Body of pancreas (tissue), 4 donors: ENCODE data around the gene SLC25A29. TPM values are rescaled to one million over a fixed set of nuclear protein-coding genes. Genes with fewer than 3 reads are reported as not detected.

Source experiments
- ATAC-seq: fragments of 150-250 bp; one replicate; pipeline ENCODE4 v1.9.1; 2016
- DNase-seq, 4 donors: peaks; one replicate each; pipeline ENCODE4 v3.0.0-alpha.2; 2019
- H3K27ac ChIP-seq, 4 donors: fragments of 200-600 bp; sonication (generic); 1 replicate in 3 of 4; 2 replicates in 1 of 4; pipeline versions ENCODE4 v1.5.1 to v1.6.1; 2016 to 2019; ENCODE audit warnings: mild to moderate bottlenecking in 1 of 4, mixed read lengths in 1 of 4, moderate library complexity in 1 of 4
- H3K27me3 ChIP-seq, 2 donors: fragments of 200-600 bp; sonication (generic); one replicate each; pipeline ENCODE4 v1.6.0; 2016; ENCODE audit warnings: mild to moderate bottlenecking in 1 of 2
- H3K36me3 ChIP-seq, 2 donors: fragments of 200-600 bp; sonication (generic); replicated peaks in 1 of 2; 2 replicates each; pipeline ENCODE4 v1.5.1; 2016; ENCODE audit warnings: low read depth in 2 of 2; ENCODE audit not compliant: insufficient read depth in 1 of 2
- H3K4me1 ChIP-seq: fragments of 200-600 bp; sonication (generic); one replicate; pipeline ENCODE4 v1.6.0; 2016
- H3K4me3 ChIP-seq, 2 donors: fragments of 200-600 bp; sonication (generic); 1 replicate in 1 of 2; 2 replicates in 1 of 2; pipeline ENCODE4 v1.5.1; 2016 to 2019
- H3K9me3 ChIP-seq, 3 donors: fragments of 200-600 bp; sonication (generic); 1 replicate in 2 of 3; 2 replicates in 1 of 3; pipeline ENCODE4 v1.5.1; 2016
- POLR2A ChIP-seq, 3 donors: fragments of 450-650 bp; IDR thresholded peaks; one replicate each; pipeline ENCODE4 v1.6.1; 2016; ENCODE audit warnings: antibody characterized with exemption in 3 of 3, mild to moderate bottlenecking in 2 of 3
- WGBS, 2 donors: methylation state at CpG; one replicate each; pipeline ENCODE4 v1.1.5; 2017; 5-methylcytosine and 5-hydroxymethylcytosine counted together
- intact Hi-C: fragments of 100-400 bp; cut with DNase I; formaldehyde crosslinking; loops from one replicate; pipeline ENCODE4 v1.15.1; 2023
- total RNA-seq, 2 donors: library from RNA; depleted of rRNA; stranded (reverse); fragments of >200 nt; gene quantifications; one replicate each; pipeline ENCODE4 v1.1.0, GENCODE V29; 2016
- TF ChIP-seq, protein P1 (sequence below), 7 experiments: fragments of 450-650 bp in 4 of 7; fragments of 200-600 bp in 3 of 7; sonication (generic) in 3 of 7; IDR thresholded peaks; one replicate each; pipeline ENCODE4 v1.5.1; 2016 to 2019; ENCODE audit warnings: antibody characterized with exemption in 7 of 7

The SLC25A29 gene
- total RNA-seq, 2 donors from 2014 or later: 25.2 to 63.9 TPM

DNA sequence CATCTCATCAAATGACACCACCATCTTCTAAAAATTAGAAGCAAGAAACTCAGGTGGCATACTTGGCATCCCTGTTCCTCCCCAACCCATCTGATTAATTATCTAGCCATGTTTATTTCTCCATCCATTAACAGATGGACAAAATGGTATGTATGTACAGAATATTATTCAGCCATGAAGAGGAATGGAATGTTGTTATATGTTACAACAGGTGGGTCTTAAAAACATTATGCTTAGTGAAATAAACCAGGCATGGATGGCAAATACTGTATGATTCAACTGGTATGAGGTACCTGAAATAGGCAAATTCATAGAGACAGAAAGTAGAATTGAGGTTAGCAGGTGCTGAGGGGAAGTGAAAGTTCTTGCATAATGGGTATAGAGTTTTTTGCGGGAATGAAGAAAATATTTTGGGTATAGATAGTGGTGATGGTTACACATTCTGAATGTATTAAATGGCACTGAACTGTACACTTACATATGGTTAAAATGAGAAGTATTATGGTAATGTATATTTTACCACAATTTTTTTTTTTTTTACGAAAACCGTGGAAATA is 49.8 kb downstream of the SLC25A29 start:
- no peaks in the 10 kb centered on the region for H3K27me3 ChIP-seq

DNA sequence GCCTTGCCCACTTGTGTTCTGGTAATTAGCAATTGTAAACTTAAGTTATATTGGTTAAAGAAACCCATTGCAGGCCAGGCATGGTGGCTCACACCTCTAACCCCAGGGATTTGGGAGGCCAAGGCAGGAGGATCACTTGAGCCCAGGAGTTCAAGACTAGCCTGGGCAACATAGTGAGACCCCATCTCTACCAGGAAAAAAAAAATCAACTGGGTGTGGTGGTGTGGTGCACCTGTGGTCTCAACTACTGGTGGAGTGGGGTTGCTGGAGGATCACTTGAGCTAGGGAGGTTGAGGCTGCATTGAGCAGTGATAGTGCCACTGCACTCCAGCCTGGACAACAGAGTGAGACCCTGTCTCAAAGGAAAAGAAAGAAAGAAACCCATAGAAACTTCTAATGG is 53.6 kb downstream of the SLC25A29 start:
- ATAC-seq (no peak), DNase-seq (no peak)
- intact Hi-C loops: no loop called here
- Histone ChIP-seq H3K4me3 (no peak overlapping the region), H3K27ac (no peak overlapping the region), H3K27me3 (no peaks in the 10 kb centered on the region), H3K36me3 (no peaks in the 10 kb centered on the region), H3K9me3 (no peaks in the 10 kb centered on the region), H3K4me1 (peaks cover 45% of the 10 kb centered on the region)
- no peak for TF ChIP-seq POLR2A (IDR thresholded peaks at IDR 0.05)
- TF ChIP-seq, protein P1, sequence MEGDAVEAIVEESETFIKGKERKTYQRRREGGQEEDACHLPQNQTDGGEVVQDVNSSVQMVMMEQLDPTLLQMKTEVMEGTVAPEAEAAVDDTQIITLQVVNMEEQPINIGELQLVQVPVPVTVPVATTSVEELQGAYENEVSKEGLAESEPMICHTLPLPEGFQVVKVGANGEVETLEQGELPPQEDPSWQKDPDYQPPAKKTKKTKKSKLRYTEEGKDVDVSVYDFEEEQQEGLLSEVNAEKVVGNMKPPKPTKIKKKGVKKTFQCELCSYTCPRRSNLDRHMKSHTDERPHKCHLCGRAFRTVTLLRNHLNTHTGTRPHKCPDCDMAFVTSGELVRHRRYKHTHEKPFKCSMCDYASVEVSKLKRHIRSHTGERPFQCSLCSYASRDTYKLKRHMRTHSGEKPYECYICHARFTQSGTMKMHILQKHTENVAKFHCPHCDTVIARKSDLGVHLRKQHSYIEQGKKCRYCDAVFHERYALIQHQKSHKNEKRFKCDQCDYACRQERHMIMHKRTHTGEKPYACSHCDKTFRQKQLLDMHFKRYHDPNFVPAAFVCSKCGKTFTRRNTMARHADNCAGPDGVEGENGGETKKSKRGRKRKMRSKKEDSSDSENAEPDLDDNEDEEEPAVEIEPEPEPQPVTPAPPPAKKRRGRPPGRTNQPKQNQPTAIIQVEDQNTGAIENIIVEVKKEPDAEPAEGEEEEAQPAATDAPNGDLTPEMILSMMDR (IDR thresholded peaks at IDR 0.05): no peak

More for the DNA sequence above, 49.8 kb downstream of the SLC25A29 start:
- Histone ChIP-seq H3K4me3 (no peak overlapping the region), H3K9me3 (no peaks in the 10 kb centered on the region), H3K36me3 (no peaks in the 10 kb centered on the region), H3K4me1 (peaks cover 30% of the 10 kb centered on the region), H3K27ac (no peak overlapping the region)
- ATAC-seq (no peak), DNase-seq (no peak)
- intact Hi-C loops: no loop called here
- 81 to 91% methylated on average over 3 of the region's 3 CpGs for WGBS, 2 donors
- TF ChIP-seq, protein P1 (IDR thresholded peaks at IDR 0.05): no peak
- TF ChIP-seq POLR2A (IDR thresholded peaks at IDR 0.05): no peak

DNA sequence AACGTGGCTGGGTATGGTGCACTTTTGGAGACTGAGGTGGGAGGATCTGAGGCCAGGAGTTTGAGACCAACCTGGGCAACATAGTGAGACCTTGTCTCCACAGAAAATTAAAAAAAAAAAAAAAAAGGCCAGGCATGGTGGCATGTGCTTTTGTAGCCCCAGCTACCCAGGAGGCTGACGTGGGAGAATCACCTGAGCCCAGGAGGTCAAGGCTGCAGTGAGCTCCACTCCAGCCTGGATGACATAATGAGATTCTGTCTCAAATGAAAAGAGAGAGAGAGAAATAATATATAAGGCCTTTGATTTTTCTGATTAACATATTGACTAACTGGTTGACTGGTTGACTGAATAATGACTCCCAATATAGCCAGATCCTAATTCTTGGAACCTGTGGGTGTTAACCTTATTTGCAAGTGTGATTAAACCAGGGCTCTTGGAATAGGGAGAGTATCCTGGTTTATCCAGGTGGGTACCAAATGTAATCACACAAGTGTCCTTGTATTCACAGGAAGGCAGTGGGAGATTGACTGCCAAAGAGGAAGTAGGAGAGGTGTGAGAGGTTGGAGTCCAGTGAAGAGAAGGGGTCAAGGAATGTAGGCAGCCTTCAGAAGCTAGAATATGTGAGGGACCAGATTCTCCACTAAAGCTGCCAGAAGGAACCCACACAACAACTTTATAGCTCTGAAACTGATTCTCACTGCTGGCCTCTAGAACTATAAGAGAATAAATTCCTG is 55.3 kb downstream of the SLC25A29 start:
- peaks cover 61% of the 10 kb centered on the region for H3K4me1 ChIP-seq
- no peak overlapping the region for H3K4me3 ChIP-seq
- H3K36me3 ChIP-seq: no peaks in the 10 kb centered on the region
- no peaks in the 10 kb centered on the region for H3K27me3 ChIP-seq
- ATAC-seq (no peak), DNase-seq (peak in 2 of 4 donors; percentile 20 to 22)
- WGBS, 2 donors: 56 to 58% methylated on average over 2 of the region's 2 CpGs
- intact Hi-C loops: no loop called here
- no peak for TF ChIP-seq POLR2A (IDR thresholded peaks at IDR 0.05)
- TF ChIP-seq, protein P1 (IDR thresholded peaks at IDR 0.05): no peak
- peak overlapping the region in 3 of 4 donors; percentile 31 to 58 (median 34) for H3K27ac ChIP-seq
- H3K9me3 ChIP-seq: no peaks in the 10 kb centered on the region

DNA sequence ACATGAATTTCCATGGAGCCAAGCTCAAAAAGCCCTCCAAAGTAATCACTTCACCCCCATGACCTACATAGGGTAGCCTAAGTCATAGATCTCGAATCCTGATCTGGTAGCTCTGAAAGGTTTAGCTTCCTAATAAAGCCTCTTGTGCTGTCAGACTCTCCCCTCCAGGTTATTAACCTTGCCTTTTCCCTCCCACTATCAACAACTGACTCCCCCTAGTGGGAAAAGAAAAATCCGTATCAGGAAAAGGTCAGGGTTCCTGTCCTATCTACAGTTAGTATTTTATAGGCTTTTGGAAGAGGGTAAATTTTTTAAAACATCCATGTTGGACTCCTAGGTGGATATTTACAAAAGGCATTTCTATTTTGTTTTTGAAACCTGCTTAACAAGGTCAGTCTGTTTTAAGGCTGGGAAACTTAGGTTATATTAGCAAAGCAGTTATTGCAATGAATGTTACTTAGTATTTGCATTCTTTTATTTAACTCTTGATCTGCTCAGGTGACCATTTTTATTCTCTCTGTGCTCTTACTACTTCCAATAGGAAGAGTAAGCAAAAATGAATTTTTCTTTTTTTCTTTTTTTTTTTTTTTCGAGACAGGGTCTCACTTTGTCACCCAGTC is 59.3 kb downstream of the SLC25A29 start:
- H3K36me3 ChIP-seq: no peaks in the 10 kb centered on the region
- no peak overlapping the region for H3K4me3 ChIP-seq
- 23 to 24% methylated on average over 3 of the region's 3 CpGs for WGBS, 2 donors
- no peaks in the 10 kb centered on the region for H3K27me3 ChIP-seq
- DNase-seq (peak in 1 of 4 donors; percentile 38), ATAC-seq (peak; percentile 68)
- peak overlapping the region in 2 of 4 donors; percentile 48 to 57 for H3K27ac ChIP-seq
- H3K9me3 ChIP-seq: no peaks in the 10 kb centered on the region
- TF ChIP-seq POLR2A (IDR thresholded peaks at IDR 0.05): no peak
- TF ChIP-seq, protein P1 (IDR thresholded peaks at IDR 0.05): peak; percentile 35 to 68 (median 51)
- H3K4me1 ChIP-seq: peaks cover 83% of the 10 kb centered on the region
- intact Hi-C loops: no loop called here
